ENCODE measurements around the gene SHBG. TPM values are rescaled to one million over a fixed set of nuclear protein-coding genes. Genes with fewer than 3 reads are reported as not detected.
A peak's percentile ranks its signal among the peaks of the same experiment; 100 is the strongest.

The SHBG gene
- polyA plus RNA-seq, 4 donors = 2.6 to 38.8 (median 20.6) TPM

- Histone ChIP-seq H3K4me1 (ENCODE audit: control insufficient read depth in 3 of 3, insufficient read depth in 2 of 3, low read depth in 1 of 3, low read length in 2 of 3) (peaks cover 0 to 29% (median 9%) of the 10 kb centered on the region in 3 donors), H3K4me3 (ENCODE audit: low read depth in 1 of 3, low read length in 3 of 3) (no peak overlapping the region), H3K27me3 (ENCODE audit: control insufficient read depth in 3 of 3, insufficient read depth in 3 of 3, low read length in 3 of 3) (no peaks in the 10 kb centered on the region), H3K27ac (ENCODE audit: low read depth in 1 of 3, low read length in 2 of 3) (no peak overlapping the region), H3K36me3 (ENCODE audit: control insufficient read depth in 3 of 3, insufficient read depth in 2 of 3, low read depth in 1 of 3, low read length in 3 of 3) (peaks cover 11 to 80% (median 13%) of the 10 kb centered on the region in 3 donors), H3K9me3 (ENCODE audit: control insufficient read depth in 2 of 2, insufficient read depth in 1 of 2, low read depth in 1 of 2, low read length in 1 of 2) (peaks cover 0 to 6% of the 10 kb centered on the region in 2 donors)
- no peak for FAIRE-seq
- WGBS, 3 donors = 74 to 87% (median 85%) methylated on average over 11 to 12 of the region's 12 CpGs
- DNase-seq = no peak
These were observed 42.3 kb upstream of the SHBG start for GRCh38 chr17:7587420-7588151.

- H3K27ac ChIP-seq (ENCODE audit: low read depth in 1 of 3, low read length in 2 of 3) = peak overlapping the region in 1 of 3 donors; percentile 9
- DNase-seq (no peak), FAIRE-seq (no peak)
- H3K27me3 ChIP-seq (ENCODE audit: control insufficient read depth in 3 of 3, insufficient read depth in 3 of 3, low read length in 3 of 3) = no peaks in the 10 kb centered on the region
- no peaks in the 10 kb centered on the region for H3K9me3 ChIP-seq (ENCODE audit: control insufficient read depth in 2 of 2, insufficient read depth in 1 of 2, low read depth in 1 of 2, low read length in 1 of 2)
- H3K4me3 ChIP-seq (ENCODE audit: low read depth in 1 of 3, low read length in 3 of 3) = peak overlapping the region in 1 of 3 donors; percentile 39
- peaks cover 0 to 21% (median 3%) of the 10 kb centered on the region in 3 donors for H3K4me1 ChIP-seq (ENCODE audit: control insufficient read depth in 3 of 3, insufficient read depth in 2 of 3, low read depth in 1 of 3, low read length in 2 of 3)
- H3K36me3 ChIP-seq (ENCODE audit: control insufficient read depth in 3 of 3, insufficient read depth in 2 of 3, low read depth in 1 of 3, low read length in 3 of 3) = peaks cover 18 to 85% (median 22%) of the 10 kb centered on the region in 3 donors
- WGBS, 3 donors = 72 to 89% (median 85%) methylated on average over 17 to 30 of the region's 30 CpGs
These were observed 41.3 kb upstream of the SHBG start for GRCh38 chr17:7588553-7589203.

GRCh38 chr17:7589204-7589868 lies 40.6 kb upstream of the SHBG start:
- Histone ChIP-seq H3K4me1 (ENCODE audit: control insufficient read depth in 3 of 3, insufficient read depth in 2 of 3, low read depth in 1 of 3, low read length in 2 of 3) (peaks cover 0 to 21% (median 3%) of the 10 kb centered on the region in 3 donors), H3K4me3 (ENCODE audit: low read depth in 1 of 3, low read length in 3 of 3) (peak overlapping the region in 1 of 3 donors; percentile 39), H3K27ac (ENCODE audit: low read depth in 1 of 3, low read length in 2 of 3) (peak overlapping the region in 1 of 3 donors; percentile 9), H3K9me3 (ENCODE audit: control insufficient read depth in 2 of 2, insufficient read depth in 1 of 2, low read depth in 1 of 2, low read length in 1 of 2) (no peaks in the 10 kb centered on the region), H3K27me3 (ENCODE audit: control insufficient read depth in 3 of 3, insufficient read depth in 3 of 3, low read length in 3 of 3) (no peaks in the 10 kb centered on the region), H3K36me3 (ENCODE audit: control insufficient read depth in 3 of 3, insufficient read depth in 2 of 3, low read depth in 1 of 3, low read length in 3 of 3) (peaks cover 18 to 89% (median 26%) of the 10 kb centered on the region in 3 donors)
- no peak for FAIRE-seq
- WGBS, 3 donors = 24 to 34% (median 32%) methylated on average over 50 to 56 of the region's 56 CpGs
- peak; percentile 80 to 92 for DNase-seq

DNA sequence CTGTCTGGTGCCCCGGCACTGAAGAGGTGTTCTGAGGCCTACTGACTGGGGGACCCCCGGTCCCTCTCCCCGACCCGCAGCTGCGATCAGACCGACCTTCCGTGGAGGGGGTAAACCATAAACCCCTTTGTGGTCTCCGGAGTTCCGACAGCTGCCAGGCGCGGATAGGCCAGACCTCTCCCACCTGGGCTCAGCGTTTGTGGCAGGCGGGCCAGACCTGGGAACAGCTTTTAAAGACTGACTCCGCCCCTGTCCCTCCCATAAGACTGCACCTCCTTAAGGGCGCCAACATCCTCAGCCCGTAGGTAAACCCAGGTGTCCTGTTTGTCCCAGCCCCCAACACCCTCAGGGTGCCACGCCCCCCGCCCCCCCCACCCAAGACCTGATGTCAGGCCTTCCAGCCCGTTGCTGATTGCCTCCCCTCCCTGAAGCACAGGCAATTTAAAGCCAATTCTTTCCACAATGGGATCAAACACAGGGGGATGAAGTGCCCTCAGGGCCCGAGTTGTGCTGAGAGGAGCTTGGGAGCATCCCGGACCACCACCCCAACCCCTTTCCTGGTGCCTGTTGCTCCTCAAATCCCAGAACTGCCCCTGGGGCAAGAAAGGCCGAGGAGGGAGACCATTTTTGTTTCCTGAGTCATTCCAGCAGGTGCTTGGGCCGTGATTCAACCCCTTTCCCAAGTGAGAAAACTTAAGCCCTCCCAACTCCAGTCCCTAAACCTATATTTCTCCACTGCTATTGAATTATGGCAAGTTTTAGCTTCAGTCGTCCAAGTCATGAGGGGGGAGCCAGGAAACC lies 39.8 kb upstream of the SHBG start, which contains the start of gene SOX15:
Gene SOX15, minus strand, starts transcription at position 204 of the 801 bp plus-strand sequence. CDS start 418 bp downstream, outside the sequence.
- WGBS, 3 donors = 69 to 73% (median 70%) methylated on average over 24 of the region's 24 CpGs
- FAIRE-seq = no peak
- H3K36me3 ChIP-seq (ENCODE audit: control insufficient read depth in 3 of 3, insufficient read depth in 2 of 3, low read depth in 1 of 3, low read length in 3 of 3) = peaks cover 19 to 96% (median 29%) of the 10 kb centered on the region in 3 donors
- H3K27me3 ChIP-seq (ENCODE audit: control insufficient read depth in 3 of 3, insufficient read depth in 3 of 3, low read length in 3 of 3) = no peaks in the 10 kb centered on the region
- no peaks in the 10 kb centered on the region for H3K9me3 ChIP-seq (ENCODE audit: control insufficient read depth in 2 of 2, insufficient read depth in 1 of 2, low read depth in 1 of 2, low read length in 1 of 2)
- peak within 1 kb of the TSS in 1 of 3 donors; percentile 39 for H3K4me3 ChIP-seq (ENCODE audit: low read depth in 1 of 3, low read length in 3 of 3)
- no peak for DNase-seq
- peaks cover 0 to 18% (median 0%) of the 10 kb centered on the region in 3 donors for H3K4me1 ChIP-seq (ENCODE audit: control insufficient read depth in 3 of 3, insufficient read depth in 2 of 3, low read depth in 1 of 3, low read length in 2 of 3)
- peak within 1 kb of the TSS in 1 of 3 donors; percentile 9 for H3K27ac ChIP-seq (ENCODE audit: low read depth in 1 of 3, low read length in 2 of 3)

- H3K36me3 ChIP-seq (ENCODE audit: control insufficient read depth in 3 of 3, insufficient read depth in 2 of 3, low read depth in 1 of 3, low read length in 3 of 3) = peaks cover 25 to 96% (median 36%) of the 10 kb centered on the region in 3 donors
- H3K27ac ChIP-seq (ENCODE audit: low read depth in 1 of 3, low read length in 2 of 3) = no peak overlapping the region
- H3K27me3 ChIP-seq (ENCODE audit: control insufficient read depth in 3 of 3, insufficient read depth in 3 of 3, low read length in 3 of 3) = no peaks in the 10 kb centered on the region
- no peak overlapping the region for H3K4me3 ChIP-seq (ENCODE audit: low read depth in 1 of 3, low read length in 3 of 3)
- FAIRE-seq (no peak), DNase-seq (no peak)
- peaks cover 0 to 16% (median 0%) of the 10 kb centered on the region in 3 donors for H3K4me1 ChIP-seq (ENCODE audit: control insufficient read depth in 3 of 3, insufficient read depth in 2 of 3, low read depth in 1 of 3, low read length in 2 of 3)
- no peaks in the 10 kb centered on the region for H3K9me3 ChIP-seq (ENCODE audit: control insufficient read depth in 2 of 2, insufficient read depth in 1 of 2, low read depth in 1 of 2, low read length in 1 of 2)
- WGBS, 3 donors = 81 to 93% (median 90%) methylated on average over 4 of the region's 4 CpGs
These were observed 39.2 kb upstream of the SHBG start for GRCh38 chr17:7590743-7591142.

- DNase-seq (no peak), FAIRE-seq (no peak)
- no peaks in the 10 kb centered on the region for H3K9me3 ChIP-seq (ENCODE audit: control insufficient read depth in 2 of 2, insufficient read depth in 1 of 2, low read depth in 1 of 2, low read length in 1 of 2)
- H3K27me3 ChIP-seq (ENCODE audit: control insufficient read depth in 3 of 3, insufficient read depth in 3 of 3, low read length in 3 of 3) = no peaks in the 10 kb centered on the region
- 88 to 89% (median 89%) methylated on average over 4 to 5 of the region's 5 CpGs for WGBS, 3 donors
- H3K4me1 ChIP-seq (ENCODE audit: control insufficient read depth in 3 of 3, insufficient read depth in 2 of 3, low read depth in 1 of 3, low read length in 2 of 3) = peaks cover 0 to 16% (median 0%) of the 10 kb centered on the region in 3 donors
- H3K4me3 ChIP-seq (ENCODE audit: low read depth in 1 of 3, low read length in 3 of 3) = no peak overlapping the region
- H3K27ac ChIP-seq (ENCODE audit: low read depth in 1 of 3, low read length in 2 of 3) = no peak overlapping the region
- H3K36me3 ChIP-seq (ENCODE audit: control insufficient read depth in 3 of 3, insufficient read depth in 2 of 3, low read depth in 1 of 3, low read length in 3 of 3) = peaks cover 26 to 96% (median 37%) of the 10 kb centered on the region in 3 donors
These were observed 38.3 kb upstream of the SHBG start for GRCh38 chr17:7591596-7591995.

DNA sequence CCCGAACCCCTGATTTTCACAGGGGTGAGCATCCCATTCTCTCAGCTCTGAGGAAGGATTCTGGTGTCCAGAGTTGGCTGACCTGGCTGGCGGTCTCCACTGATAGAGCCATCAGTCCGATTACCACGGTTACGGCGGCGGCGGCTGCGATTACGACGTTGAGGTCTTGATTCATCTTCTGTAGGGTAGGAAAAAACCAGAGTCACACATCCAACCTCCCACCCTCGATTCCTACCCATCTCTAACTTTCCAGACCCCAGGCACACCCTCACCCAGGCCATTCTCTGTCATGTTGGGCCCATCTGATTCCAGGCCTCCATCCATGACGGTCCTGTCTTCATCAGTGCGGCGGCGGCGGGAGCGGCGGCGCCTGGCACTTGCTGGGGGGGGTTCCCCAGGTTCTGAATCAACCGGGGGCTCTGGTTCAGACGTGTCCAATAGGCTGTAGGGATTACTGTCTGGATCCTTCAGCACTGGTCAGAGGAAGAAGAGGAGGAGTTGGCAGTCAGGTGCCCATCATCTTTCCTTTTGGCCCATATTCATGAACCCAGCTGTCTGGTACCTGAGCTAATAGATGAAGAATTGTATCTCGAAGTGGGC lies 37.4 kb upstream of the SHBG start:
- H3K36me3 ChIP-seq (ENCODE audit: control insufficient read depth in 3 of 3, insufficient read depth in 2 of 3, low read depth in 1 of 3, low read length in 3 of 3) = peaks cover 26 to 92% (median 35%) of the 10 kb centered on the region in 3 donors
- H3K4me3 ChIP-seq (ENCODE audit: low read depth in 1 of 3, low read length in 3 of 3) = no peak overlapping the region
- 91 to 93% (median 92%) methylated on average over 23 of the region's 23 CpGs for WGBS, 3 donors

More for the DNA sequence above, 37.4 kb upstream of the SHBG start:
- H3K9me3 ChIP-seq (ENCODE audit: control insufficient read depth in 2 of 2, insufficient read depth in 1 of 2, low read depth in 1 of 2, low read length in 1 of 2) = no peaks in the 10 kb centered on the region
- peaks cover 0 to 13% (median 0%) of the 10 kb centered on the region in 3 donors for H3K4me1 ChIP-seq (ENCODE audit: control insufficient read depth in 3 of 3, insufficient read depth in 2 of 3, low read depth in 1 of 3, low read length in 2 of 3)
- H3K27ac ChIP-seq (ENCODE audit: low read depth in 1 of 3, low read length in 2 of 3) = no peak overlapping the region
- no peaks in the 10 kb centered on the region for H3K27me3 ChIP-seq (ENCODE audit: control insufficient read depth in 3 of 3, insufficient read depth in 3 of 3, low read length in 3 of 3)
- DNase-seq = no peak
- FAIRE-seq = no peak
